OCI-LY1 (cell line): ENCODE measurements around the gene CLCA4.

Source experiments
- H2AFZ ChIP-seq: fragments of 200-600 bp; sonication (generic), shearing (Covaris generic); 2 replicates; pipeline ENCODE4 v1.6.0; 2014; ENCODE audit warnings: antibody characterized with exemption, mild to moderate bottlenecking, low read length
- H3F3A ChIP-seq: fragments of 200-600 bp; sonication (generic), shearing (Covaris generic); 2 replicates; pipeline ENCODE4 v1.6.0; 2014; ENCODE audit warnings: mild to moderate bottlenecking, antibody characterized with exemption, low read length, moderate library complexity; ENCODE audit not compliant: insufficient read depth
- H3K27ac ChIP-seq: fragments of 200-600 bp; sonication (generic); 2 replicates; pipeline ENCODE4 v1.5.1; 2014; ENCODE audit warnings: low read length, mixed run types, mild to moderate bottlenecking, low read depth; ENCODE audit not compliant: poor library complexity, severe bottlenecking
- H3K27me3 ChIP-seq: fragments of 200-600 bp; sonication (generic); 2 replicates; pipeline ENCODE4 v1.6.0; 2014; ENCODE audit warnings: antibody characterized with exemption, mild to moderate bottlenecking, low read length, moderate library complexity; ENCODE audit not compliant: insufficient read depth
- H3K36me3 ChIP-seq: fragments of 200-600 bp; sonication (generic); 2 replicates; pipeline ENCODE4 v1.6.1; 2014; ENCODE audit warnings: mild to moderate bottlenecking, antibody characterized with exemption, low read length, moderate library complexity, mixed read lengths; ENCODE audit not compliant: insufficient read depth
- H3K4me1 ChIP-seq: fragments of 200-600 bp; sonication (generic); 2 replicates; pipeline ENCODE4 v1.5.1; 2014; ENCODE audit warnings: mild to moderate bottlenecking, low read length, moderate library complexity; ENCODE audit not compliant: insufficient read depth, severe bottlenecking
- H3K4me2 ChIP-seq: fragments of 200-600 bp; sonication (generic), shearing (Covaris generic); 2 replicates; pipeline ENCODE4 v1.6.1; 2014; ENCODE audit warnings: low read length
- H3K4me3 ChIP-seq: fragments of 200-600 bp; sonication (generic); 2 replicates; pipeline ENCODE4 v1.5.1; 2014; ENCODE audit warnings: low read length, low read depth, mild to moderate bottlenecking, mixed read lengths; ENCODE audit not compliant: poor library complexity, severe bottlenecking
- H3K79me2 ChIP-seq: fragments of 200-600 bp; shearing (Covaris generic); 2 replicates; pipeline ENCODE4 v1.6.1; 2016; ENCODE audit warnings: mixed run types, low read length, mixed read lengths; ENCODE audit not compliant: insufficient read depth
- H3K9ac ChIP-seq: fragments of 200-600 bp; sonication (generic), shearing (Covaris generic); 2 replicates; pipeline ENCODE4 v1.6.1; 2014; ENCODE audit warnings: mild to moderate bottlenecking, low read length, mixed read lengths
- H3K9me2 ChIP-seq: fragments of 200-600 bp; sonication (generic), shearing (Covaris generic); 2 replicates; pipeline ENCODE4 v1.6.1; 2014; ENCODE audit warnings: low read depth, mild to moderate bottlenecking, low read length, mixed read lengths
- H3K9me3 ChIP-seq: fragments of 200-600 bp; shearing (Covaris generic); 2 replicates; pipeline ENCODE4 v1.6.1; 2014; ENCODE audit warnings: low read length, mixed read lengths
- H4K20me1 ChIP-seq: fragments of 200-600 bp; sonication (generic), shearing (Covaris generic); 2 replicates; pipeline ENCODE4 v1.6.0; 2016; ENCODE audit warnings: mild to moderate bottlenecking, low read length; ENCODE audit not compliant: insufficient read depth
- EZH2 ChIP-seq: fragments of 200-600 bp; sonication (generic), shearing (Covaris generic); IDR thresholded peaks from 2 replicates; pipeline ENCODE4 v1.8.0; 2017; ENCODE audit warnings: borderline replicate concordance, mixed run types, mild to moderate bottlenecking, antibody characterized with exemption, low read length, moderate library complexity, mixed read lengths
- TF ChIP-seq, protein P1 (sequence below): fragments of 200-600 bp; sonication (generic), shearing (Covaris generic); IDR thresholded peaks from 2 replicates; pipeline ENCODE4 v1.5.1; 2017; ENCODE audit warnings: mild to moderate bottlenecking, antibody characterized with exemption, low read length, moderate library complexity, mixed read lengths

Gene CLCA4

DNA sequence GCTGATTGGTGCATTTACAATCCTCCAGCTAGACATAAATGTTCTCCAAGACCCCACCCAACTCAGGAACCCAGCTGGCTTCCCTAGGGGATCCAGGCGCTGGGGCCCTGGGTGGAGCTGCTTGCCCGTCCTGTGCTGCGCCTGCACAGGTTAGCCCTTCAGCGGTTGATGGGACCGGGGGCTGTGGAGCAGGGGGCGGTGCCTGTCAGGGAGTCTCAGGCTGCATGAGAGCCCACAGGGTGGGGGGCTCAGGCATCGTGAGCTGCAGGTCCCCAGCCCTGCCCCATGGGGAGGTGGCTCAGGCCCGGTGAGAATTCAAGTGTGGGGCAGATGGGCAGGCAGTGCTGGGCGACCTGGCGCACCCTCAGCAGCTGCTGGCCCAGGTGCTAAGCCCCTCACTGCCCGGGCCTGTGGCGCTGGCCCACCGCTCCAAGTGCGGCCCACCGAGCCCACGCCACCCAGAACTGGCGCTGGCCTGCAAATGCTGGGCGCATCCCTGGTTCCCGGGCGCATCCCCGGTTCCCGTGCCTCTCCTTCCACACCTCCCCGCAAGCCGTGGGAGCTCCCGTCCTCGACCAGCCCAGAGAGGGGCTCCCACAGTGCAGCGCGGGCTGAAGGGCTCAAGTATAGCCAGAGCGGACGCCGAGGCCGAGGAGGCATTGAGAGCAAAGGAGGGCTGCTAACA is 23.1 kb upstream of the CLCA4 start:
- TF ChIP-seq, protein P1, sequence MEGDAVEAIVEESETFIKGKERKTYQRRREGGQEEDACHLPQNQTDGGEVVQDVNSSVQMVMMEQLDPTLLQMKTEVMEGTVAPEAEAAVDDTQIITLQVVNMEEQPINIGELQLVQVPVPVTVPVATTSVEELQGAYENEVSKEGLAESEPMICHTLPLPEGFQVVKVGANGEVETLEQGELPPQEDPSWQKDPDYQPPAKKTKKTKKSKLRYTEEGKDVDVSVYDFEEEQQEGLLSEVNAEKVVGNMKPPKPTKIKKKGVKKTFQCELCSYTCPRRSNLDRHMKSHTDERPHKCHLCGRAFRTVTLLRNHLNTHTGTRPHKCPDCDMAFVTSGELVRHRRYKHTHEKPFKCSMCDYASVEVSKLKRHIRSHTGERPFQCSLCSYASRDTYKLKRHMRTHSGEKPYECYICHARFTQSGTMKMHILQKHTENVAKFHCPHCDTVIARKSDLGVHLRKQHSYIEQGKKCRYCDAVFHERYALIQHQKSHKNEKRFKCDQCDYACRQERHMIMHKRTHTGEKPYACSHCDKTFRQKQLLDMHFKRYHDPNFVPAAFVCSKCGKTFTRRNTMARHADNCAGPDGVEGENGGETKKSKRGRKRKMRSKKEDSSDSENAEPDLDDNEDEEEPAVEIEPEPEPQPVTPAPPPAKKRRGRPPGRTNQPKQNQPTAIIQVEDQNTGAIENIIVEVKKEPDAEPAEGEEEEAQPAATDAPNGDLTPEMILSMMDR, result no peak
- no peak for TF ChIP-seq EZH2
- H3K27me3 ChIP-seq, result no peaks in the 10 kb centered on the region

DNA sequence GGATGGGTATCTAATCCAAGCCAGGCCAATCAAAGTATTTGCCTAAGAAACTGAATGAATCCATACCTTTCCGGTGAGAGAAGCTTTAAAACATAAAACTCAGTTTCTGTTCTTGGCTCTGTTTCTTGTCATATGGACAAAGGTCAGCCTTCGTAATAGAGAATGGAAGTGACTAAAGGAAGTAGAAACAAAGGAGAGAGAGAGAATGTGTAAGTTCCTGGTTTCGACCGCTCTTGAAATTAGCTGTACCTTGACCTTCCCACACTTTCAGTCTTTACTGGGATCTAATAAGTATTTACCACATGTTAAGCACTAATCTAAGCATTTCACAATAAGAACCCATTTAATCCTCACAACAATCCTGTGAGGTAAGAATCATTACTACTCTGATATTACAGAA is 19.6 kb upstream of the CLCA4 start:
- Histone ChIP-seq H3K79me2 (no peaks in the 10 kb centered on the region), H3F3A (no peaks in the 10 kb centered on the region), H2AFZ (no peak overlapping the region), H3K9me2 (no peaks in the 10 kb centered on the region), H3K9ac (no peak overlapping the region), H3K4me3 (no peak overlapping the region), H3K27ac (no peak overlapping the region), H3K4me2 (no peak overlapping the region), H3K36me3 (no peaks in the 10 kb centered on the region), H3K27me3 (no peaks in the 10 kb centered on the region), H3K9me3 (no peaks in the 10 kb centered on the region), H4K20me1 (no peaks in the 10 kb centered on the region), H3K4me1 (no peaks in the 10 kb centered on the region)
- TF ChIP-seq, protein P1, result no peak
- no peak for TF ChIP-seq EZH2

More for the DNA sequence above, 23.1 kb upstream of the CLCA4 start:
- H3K4me2 ChIP-seq, result no peak overlapping the region
- H3K9ac ChIP-seq, result no peak overlapping the region
- no peaks in the 10 kb centered on the region for H3K4me1 ChIP-seq
- no peak overlapping the region for H3K27ac ChIP-seq
- H3K9me3 ChIP-seq, result no peaks in the 10 kb centered on the region
- no peaks in the 10 kb centered on the region for H3F3A ChIP-seq
- H4K20me1 ChIP-seq, result no peaks in the 10 kb centered on the region
- no peaks in the 10 kb centered on the region for H3K36me3 ChIP-seq
- H2AFZ ChIP-seq, result no peak overlapping the region
- H3K79me2 ChIP-seq, result no peaks in the 10 kb centered on the region
- H3K4me3 ChIP-seq, result no peak overlapping the region
- no peaks in the 10 kb centered on the region for H3K9me2 ChIP-seq

DNA sequence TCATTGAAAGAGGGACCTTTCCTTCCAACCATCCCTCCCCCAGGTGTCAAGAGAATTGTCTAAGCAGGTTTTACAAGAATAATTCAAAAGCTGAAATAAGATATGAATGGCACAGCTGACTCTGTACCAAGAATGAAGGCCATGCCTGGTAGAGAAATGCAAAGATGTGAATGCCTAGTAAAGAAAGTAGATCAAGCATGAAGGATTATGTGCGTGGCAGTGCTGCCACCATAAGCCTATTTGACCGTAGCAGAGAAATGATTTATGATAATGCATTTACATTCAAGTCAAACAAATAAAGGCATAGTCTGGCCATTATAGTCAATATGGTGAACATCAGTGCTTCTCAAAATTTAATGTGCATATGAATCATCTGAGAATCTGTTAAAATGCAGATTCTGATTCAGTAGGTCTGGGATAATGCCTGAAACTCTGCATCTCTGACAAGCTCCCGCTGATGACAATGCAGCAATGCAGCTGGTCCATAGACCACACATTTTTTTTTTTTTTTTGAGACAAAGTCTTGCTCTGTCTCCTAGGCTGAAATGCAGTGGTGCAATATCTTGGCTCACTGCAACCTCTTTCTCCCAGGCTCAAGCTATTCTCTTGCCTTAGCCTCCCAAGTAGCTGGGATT is 16.6 kb upstream of the CLCA4 start:
- no peaks in the 10 kb centered on the region for H3F3A ChIP-seq
- TF ChIP-seq EZH2, result no peak
- TF ChIP-seq, protein P1, result no peak
- H3K4me1 ChIP-seq, result no peaks in the 10 kb centered on the region
- no peak overlapping the region for H3K9ac ChIP-seq
- H3K9me3 ChIP-seq, result no peaks in the 10 kb centered on the region
- H3K27me3 ChIP-seq, result no peaks in the 10 kb centered on the region
- H2AFZ ChIP-seq, result no peak overlapping the region
- no peaks in the 10 kb centered on the region for H3K79me2 ChIP-seq
- H3K4me3 ChIP-seq, result no peak overlapping the region
- H3K36me3 ChIP-seq, result no peaks in the 10 kb centered on the region
- no peaks in the 10 kb centered on the region; the same call in 1 of the 2 replicates for H4K20me1 ChIP-seq
- no peak overlapping the region for H3K4me2 ChIP-seq
- H3K27ac ChIP-seq, result no peak overlapping the region
- no peaks in the 10 kb centered on the region for H3K9me2 ChIP-seq
